H9 (cell line): ENCODE results near the gene OR2S2. TPM values are rescaled to one million over a fixed set of nuclear protein-coding genes. Genes with fewer than 3 reads are reported as not detected.
"Not testable (repeated sequence)": the region's sequence is repeated elsewhere in the genome, so short reads cannot be mapped to it uniquely, and the experiment has no call there.

ENCODE experiments used
- DNase-seq: peaks from one replicate; pipeline ENCODE4 v3.0.0-alpha.2; 2017
- H2AFZ ChIP-seq: one replicate; pipeline ENCODE4 v1.6.1; 2013; ENCODE audit warnings: mild to moderate bottlenecking, low read length, control low read depth, moderate library complexity
- H2AK5ac ChIP-seq: 2 replicates; pipeline ENCODE4 v1.6.1; 2013; ENCODE audit warnings: low read length, control low read depth, mixed read lengths; ENCODE audit not compliant: insufficient read length
- H2BK120ac ChIP-seq: one replicate; pipeline ENCODE4 v1.6.1; 2013; ENCODE audit warnings: low read depth, mild to moderate bottlenecking, low read length, control low read depth, inconsistent platforms; ENCODE audit not compliant: poor library complexity, severe bottlenecking
- H2BK12ac ChIP-seq: 2 replicates; pipeline ENCODE4 v1.6.1; 2013; ENCODE audit warnings: low read length, control low read depth, mixed read lengths, low read depth; ENCODE audit not compliant: insufficient read length
- H2BK15ac ChIP-seq: 2 replicates; pipeline ENCODE4 v1.6.1; 2013; ENCODE audit warnings: low read depth, low read length, control low read depth
- H2BK20ac ChIP-seq: one replicate; pipeline ENCODE4 v1.6.1; 2013; ENCODE audit warnings: low read depth, mild to moderate bottlenecking, low read length, control low read depth, inconsistent platforms; ENCODE audit not compliant: poor library complexity, severe bottlenecking
- H2BK5ac ChIP-seq: 2 replicates; pipeline ENCODE4 v1.6.1; 2013; ENCODE audit warnings: low read length, control low read depth, mixed read lengths; ENCODE audit not compliant: insufficient read length
- H3K14ac ChIP-seq: 2 replicates; pipeline ENCODE4 v1.6.1; 2013; ENCODE audit warnings: low read length, control low read depth; ENCODE audit not compliant: insufficient read depth
- H3K18ac ChIP-seq: 2 replicates; pipeline ENCODE4 v1.6.1; 2013; ENCODE audit warnings: low read depth, mild to moderate bottlenecking, mixed read lengths, low read length, control low read depth; ENCODE audit not compliant: insufficient read length
- H3K23ac ChIP-seq: 2 replicates; pipeline ENCODE4 v1.6.1; 2013; ENCODE audit warnings: low read length, control low read depth, mixed read lengths, low read depth; ENCODE audit not compliant: insufficient read length
- H3K23me2 ChIP-seq: 2 replicates; pipeline ENCODE4 v1.6.1; 2013; ENCODE audit warnings: low read depth, mild to moderate bottlenecking, mixed read lengths, low read length, control low read depth; ENCODE audit not compliant: insufficient read length, poor library complexity, severe bottlenecking
- H3K27ac ChIP-seq: 2 replicates; pipeline ENCODE4 v1.5.1; 2013; ENCODE audit warnings: low read length, control low read depth, mixed read lengths, low read depth; ENCODE audit not compliant: insufficient read length
- H3K27me3 ChIP-seq: 2 replicates; pipeline ENCODE4 v1.6.1; 2013; ENCODE audit warnings: low read length, control low read depth, inconsistent platforms; ENCODE audit not compliant: insufficient read depth
- H3K4ac ChIP-seq: 2 replicates; pipeline ENCODE4 v1.6.1; 2013; ENCODE audit warnings: low read depth, mild to moderate bottlenecking, control low read depth, inconsistent platforms, low read length, moderate library complexity
- H3K4me1 ChIP-seq: 2 replicates; pipeline ENCODE4 v1.6.1; 2013; ENCODE audit warnings: low read length, control low read depth, inconsistent platforms; ENCODE audit not compliant: insufficient read depth
- H3K4me2 ChIP-seq: 2 replicates; pipeline ENCODE4 v1.6.1; 2013; ENCODE audit warnings: low read length, control low read depth, mixed read lengths; ENCODE audit not compliant: insufficient read length, insufficient read depth
- H3K56ac ChIP-seq: 2 replicates; pipeline ENCODE4 v1.6.1; 2013; ENCODE audit warnings: low read depth, mild to moderate bottlenecking, mixed read lengths, low read length, control low read depth; ENCODE audit not compliant: insufficient read length
- H3K79me1 ChIP-seq: 2 replicates; pipeline ENCODE4 v1.6.1; 2013; ENCODE audit warnings: low read depth, mild to moderate bottlenecking, moderate library complexity, low read length, control low read depth, inconsistent platforms; ENCODE audit not compliant: insufficient read depth, poor library complexity, severe bottlenecking
- H3K79me2 ChIP-seq: 2 replicates; pipeline ENCODE4 v1.6.1; 2013; ENCODE audit warnings: low read length, control low read depth, inconsistent platforms; ENCODE audit not compliant: insufficient read depth
- H3K9ac ChIP-seq: 2 replicates; pipeline ENCODE4 v1.6.1; 2013; ENCODE audit warnings: low read length, control low read depth, mixed read lengths; ENCODE audit not compliant: insufficient read length; ENCODE audit errors: extremely low read depth
- H3K9me3 ChIP-seq: one replicate; pipeline ENCODE4 v1.6.1; 2013; ENCODE audit warnings: low read depth, low read length, inconsistent platforms; ENCODE audit not compliant: control insufficient read depth
- H3T11ph ChIP-seq: one replicate; pipeline ENCODE4 v1.6.1; 2013; ENCODE audit warnings: mild to moderate bottlenecking, low read length, control low read depth, inconsistent platforms
- H4K20me1 ChIP-seq: one replicate; pipeline ENCODE4 v1.6.1; 2013; ENCODE audit not compliant: control insufficient read depth, insufficient read length, insufficient read depth
- H4K5ac ChIP-seq: 2 replicates; pipeline ENCODE4 v1.6.1; 2013; ENCODE audit warnings: low read depth, mild to moderate bottlenecking, mixed read lengths, low read length, control low read depth; ENCODE audit not compliant: insufficient read length
- H4K8ac ChIP-seq: replicated peaks from 2 replicates; pipeline ENCODE4 v1.6.1; 2013; ENCODE audit warnings: low read length, control low read depth, mixed read lengths, low read depth; ENCODE audit not compliant: insufficient read length
- H4K91ac ChIP-seq: 2 replicates; pipeline ENCODE4 v1.6.1; 2013; ENCODE audit warnings: low read depth, mild to moderate bottlenecking, moderate library complexity, mixed read lengths, low read length, control low read depth; ENCODE audit not compliant: insufficient read length
- H3K27ac Mint-ChIP-seq, 3 experiments: 2 replicates in 2 of 3; 3 replicates in 1 of 3; pipeline ENCODE4 v1.8.0; 2020 to 2021; ENCODE audit warnings: mixed read lengths in 3 of 3, mild to moderate bottlenecking in 1 of 3, moderate library complexity in 1 of 3
- H3K27me3 Mint-ChIP-seq: 2 replicates; pipeline ENCODE4 v1.8.0; 2021; ENCODE audit warnings: low read depth, mild to moderate bottlenecking, moderate library complexity, mixed read lengths
- H3K36me3 Mint-ChIP-seq, 3 experiments: 2 replicates in 2 of 3; 3 replicates in 1 of 3; pipeline ENCODE4 v1.8.0; 2020 to 2021; ENCODE audit warnings: low read depth in 3 of 3, mixed read lengths in 3 of 3; ENCODE audit not compliant: insufficient read depth in 1 of 3
- H3K4me1 Mint-ChIP-seq, 2 experiments: 2 replicates each; pipeline ENCODE4 v1.8.0; 2020; ENCODE audit warnings: mixed read lengths in 2 of 2
- H3K4me3 Mint-ChIP-seq, 2 experiments: 2 replicates in 1 of 2; 3 replicates in 1 of 2; pipeline ENCODE4 v1.8.0; 2020 to 2021; ENCODE audit warnings: mild to moderate bottlenecking in 2 of 2, mixed read lengths in 2 of 2, moderate library complexity in 1 of 2
- H3K9me3 Mint-ChIP-seq, 2 experiments: 2 replicates in 1 of 2; 3 replicates in 1 of 2; pipeline ENCODE4 v1.8.0; 2020; ENCODE audit warnings: mild to moderate bottlenecking in 2 of 2, mixed read lengths in 2 of 2, moderate library complexity in 1 of 2
- WGBS: extraction: QIAGEN DNeasy Blood & Tissue Kit; methylation state at CpG from one replicate; pipeline ENCODE4 v1.1.7; 2013; ENCODE audit warnings: missing lambda C conversion rate, low lambda C conversion rate, mixed read lengths; ENCODE audit not compliant: insufficient read length; ENCODE audit errors: extremely low coverage; 5-methylcytosine and 5-hydroxymethylcytosine counted together
- total RNA-seq: library from RNA; stranded (reverse); gene quantifications from 2 replicates; pipeline ENCODE4 v1.2.1, GENCODE V29; 2021
- TF ChIP-seq, protein P1 (sequence below): fragments of 200-600 bp; sonication (generic); conservative IDR thresholded peaks from 3 replicates; pipeline ENCODE4 v1.8.0; 2021; ENCODE audit warnings: antibody characterized with exemption, mild to moderate bottlenecking

OR2S2 gene
- total RNA-seq, 1 experiment from 2014 or later: not detected

- no peak overlapping the region for H3T11ph ChIP-seq
- no peak overlapping the region for H4K91ac ChIP-seq
- no peak overlapping the region for H2BK5ac ChIP-seq
- H3K27ac Mint-ChIP-seq: no peak overlapping the region
- no peaks in the 10 kb centered on the region for H4K20me1 ChIP-seq
- peaks cover 9 to 18% of the 10 kb centered on the region in 2 experiments for H3K9me3 Mint-ChIP-seq
- peaks cover 16% of the 10 kb centered on the region for H3K27me3 Mint-ChIP-seq
- H3K4ac ChIP-seq: no peak overlapping the region
- no peak overlapping the region for H3K18ac ChIP-seq
- H3K79me2 ChIP-seq: no peaks in the 10 kb centered on the region
- H3K4me2 ChIP-seq: no peak overlapping the region
- no peaks in the 10 kb centered on the region for H3K79me1 ChIP-seq
- TF ChIP-seq, protein P1, sequence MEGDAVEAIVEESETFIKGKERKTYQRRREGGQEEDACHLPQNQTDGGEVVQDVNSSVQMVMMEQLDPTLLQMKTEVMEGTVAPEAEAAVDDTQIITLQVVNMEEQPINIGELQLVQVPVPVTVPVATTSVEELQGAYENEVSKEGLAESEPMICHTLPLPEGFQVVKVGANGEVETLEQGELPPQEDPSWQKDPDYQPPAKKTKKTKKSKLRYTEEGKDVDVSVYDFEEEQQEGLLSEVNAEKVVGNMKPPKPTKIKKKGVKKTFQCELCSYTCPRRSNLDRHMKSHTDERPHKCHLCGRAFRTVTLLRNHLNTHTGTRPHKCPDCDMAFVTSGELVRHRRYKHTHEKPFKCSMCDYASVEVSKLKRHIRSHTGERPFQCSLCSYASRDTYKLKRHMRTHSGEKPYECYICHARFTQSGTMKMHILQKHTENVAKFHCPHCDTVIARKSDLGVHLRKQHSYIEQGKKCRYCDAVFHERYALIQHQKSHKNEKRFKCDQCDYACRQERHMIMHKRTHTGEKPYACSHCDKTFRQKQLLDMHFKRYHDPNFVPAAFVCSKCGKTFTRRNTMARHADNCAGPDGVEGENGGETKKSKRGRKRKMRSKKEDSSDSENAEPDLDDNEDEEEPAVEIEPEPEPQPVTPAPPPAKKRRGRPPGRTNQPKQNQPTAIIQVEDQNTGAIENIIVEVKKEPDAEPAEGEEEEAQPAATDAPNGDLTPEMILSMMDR: no peak
- WGBS: no CpG with 5 or more reads among the region's 1 CpG
- no peak overlapping the region for H2BK15ac ChIP-seq
- no peak overlapping the region for H3K9ac ChIP-seq
- H2BK20ac ChIP-seq: no peak overlapping the region
- H4K8ac ChIP-seq: no peak overlapping the region
- H3K4me1 ChIP-seq: 0 out of 2 replicates have a peak, but pooled peaks cover 1% of the 10 kb centered on the region
- H3K4me3 Mint-ChIP-seq: no peak overlapping the region
- H3K23me2 ChIP-seq: no peaks in the 10 kb centered on the region
- H2AK5ac ChIP-seq: no peak overlapping the region
- H3K56ac ChIP-seq: no peak overlapping the region
- H3K4me1 Mint-ChIP-seq: peaks cover 0 to 8% of the 10 kb centered on the region in 2 experiments; a peak in 2 of 4 replicates
- H2BK12ac ChIP-seq: no peak overlapping the region
- H3K27ac ChIP-seq: no peak overlapping the region
- H3K27me3 ChIP-seq: no peaks in the 10 kb centered on the region
- no peak overlapping the region for H3K23ac ChIP-seq
- H2AFZ ChIP-seq: no peak overlapping the region
- DNase-seq: no peak
- peaks cover 0 to 4% (median 0%) of the 10 kb centered on the region in 3 experiments; a peak in 1 of 7 replicates for H3K36me3 Mint-ChIP-seq
- no peak overlapping the region for H2BK120ac ChIP-seq
- no peak overlapping the region for H3K14ac ChIP-seq
- no peak overlapping the region for H4K5ac ChIP-seq
- peaks cover 4% of the 10 kb centered on the region for H3K9me3 ChIP-seq
Measured at GRCh38 chr9:35998333-35998732, 40.4 kb upstream of the OR2S2 start.

- not testable (repeated sequence) for H3K4me1 ChIP-seq, H2BK12ac ChIP-seq, H3K14ac ChIP-seq, H3K27ac Mint-ChIP-seq, H2BK20ac ChIP-seq, DNase-seq, H2AFZ ChIP-seq, H3K9me3 ChIP-seq, H3K79me1 ChIP-seq, H3K27ac ChIP-seq, H2BK120ac ChIP-seq, H4K91ac ChIP-seq, H2AK5ac ChIP-seq, H2BK15ac ChIP-seq, H3K79me2 ChIP-seq, H4K8ac ChIP-seq, H3K27me3 ChIP-seq, H3K36me3 Mint-ChIP-seq, H3K4me3 Mint-ChIP-seq, H3K23ac ChIP-seq, H3K4me2 ChIP-seq, H3K4me1 Mint-ChIP-seq, H3K9ac ChIP-seq, H3K23me2 ChIP-seq, H3K18ac ChIP-seq, H3K56ac ChIP-seq, H4K20me1 ChIP-seq, H3T11ph ChIP-seq, H2BK5ac ChIP-seq, H3K4ac ChIP-seq, H4K5ac ChIP-seq
- Mint-ChIP-seq H3K27me3 (peaks cover 15% of the 10 kb centered on the region), H3K9me3 (peaks cover 9 to 18% of the 10 kb centered on the region in 2 experiments)
- no CpG with 5 or more reads among the region's 4 CpGs for WGBS
Measured at GRCh38 chr9:35997016-35997415, 39.1 kb upstream of the OR2S2 start.
